Uterus (tissue), 4 donors: Measurements from ENCODE around the gene TTC34. TPM values are rescaled to one million over a fixed set of nuclear protein-coding genes. Genes with fewer than 3 reads are reported as not detected.

Experiments used
- DNase-seq, 2 donors: peaks; one replicate each; pipeline ENCODE4 v3.0.0-alpha.2; 2019 to 2020
- H3K27ac ChIP-seq, 2 donors: fragments of 200-600 bp; sonication (generic); 1 replicate in 1 of 2; 2 replicates in 1 of 2; pipeline ENCODE4 v1.5.1; 2016 to 2018
- H3K27me3 ChIP-seq, 2 donors: fragments of 200-600 bp; sonication (generic); one replicate each; pipeline ENCODE4 v1.5.1; 2018 to 2019; ENCODE audit warnings: control low read depth in 1 of 2
- H3K36me3 ChIP-seq, 2 donors: fragments of 200-600 bp; sonication (generic); one replicate each; pipeline ENCODE4 v1.5.1; 2019; ENCODE audit warnings: control low read depth in 1 of 2
- H3K4me1 ChIP-seq, 2 donors: fragments of 200-600 bp; sonication (generic); one replicate each; pipeline ENCODE4 v1.5.1; 2018 to 2019; ENCODE audit warnings: control low read depth in 1 of 2
- H3K4me3 ChIP-seq, 2 donors: fragments of 200-600 bp; sonication (generic); 1 replicate in 1 of 2; 2 replicates in 1 of 2; pipeline ENCODE4 v1.5.1; 2018 to 2019; ENCODE audit warnings: mild to moderate bottlenecking in 1 of 2
- H3K9me3 ChIP-seq, 2 donors: fragments of 200-600 bp; sonication (generic); one replicate each; pipeline ENCODE4 v1.5.1; 2019; ENCODE audit warnings: control low read depth in 1 of 2
- POLR2A ChIP-seq, 2 donors: fragments of 450-650 bp; IDR thresholded peaks; one replicate each; pipeline ENCODE4 v1.6.1; 2016; ENCODE audit warnings: antibody characterized with exemption in 2 of 2, mild to moderate bottlenecking in 1 of 2, moderate library complexity in 1 of 2
- intact Hi-C: fragments of 100-400 bp; cut with DNase I; formaldehyde crosslinking; loops from one replicate; pipeline ENCODE4 v1.15.1; 2023; ENCODE audit warnings: low total_unique reads
- total RNA-seq, 4 donors: library from RNA; depleted of rRNA in 3 of 4; stranded (reverse); fragments of >200 nt in 3 of 4; gene quantifications; one replicate each; pipeline versions ENCODE4 v1.1.0 to v1.2.4, GENCODE V29; 2014 to 2023
- TF ChIP-seq, protein P1 (sequence below), 4 experiments: fragments of 200-600 bp in 2 of 4; fragments of 450-650 bp in 2 of 4; sonication (generic) in 2 of 4; IDR thresholded peaks; one replicate each; pipeline ENCODE4 v1.5.1; 2016 to 2019; ENCODE audit warnings: antibody characterized with exemption in 4 of 4, mild to moderate bottlenecking in 2 of 4, moderate library complexity in 1 of 4
- donor health status: DM: yes; HTN: yes; CAD: no.

Gene TTC34
- total RNA-seq, 4 donors from 2014 or later, result 0.29 to 2.9 (median 0.43) TPM

DNA sequence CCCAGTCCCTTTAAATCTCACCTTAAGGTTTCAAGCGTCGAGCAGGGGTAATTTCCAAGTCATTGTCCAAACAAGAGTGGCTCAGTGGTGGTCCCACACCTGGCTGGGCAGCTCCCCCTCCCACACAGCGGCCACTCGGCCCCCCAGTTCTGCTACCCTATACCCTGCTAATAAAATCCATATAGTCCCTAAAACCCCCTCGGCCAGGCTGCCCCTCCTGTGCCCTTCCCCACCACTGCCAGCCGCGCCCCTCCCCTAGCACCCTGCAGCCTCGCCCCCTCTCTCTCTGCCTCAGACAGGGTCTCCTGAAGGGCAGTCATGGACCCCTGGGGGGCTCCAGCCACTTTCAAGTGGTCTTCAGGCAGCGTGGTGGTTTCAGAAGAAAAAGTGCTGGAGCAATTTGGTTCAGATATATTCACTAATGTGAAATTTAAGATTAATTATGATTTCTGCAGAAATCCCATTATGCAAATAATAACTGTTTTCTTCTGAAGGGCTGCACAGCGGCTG, 34.2 kb upstream of the TTC34 start:
- H3K27ac ChIP-seq, result no peak overlapping the region
- H3K27me3 ChIP-seq, result no peaks in the 10 kb centered on the region
- H3K4me1 ChIP-seq, result no peaks in the 10 kb centered on the region
- TF ChIP-seq, protein P1, sequence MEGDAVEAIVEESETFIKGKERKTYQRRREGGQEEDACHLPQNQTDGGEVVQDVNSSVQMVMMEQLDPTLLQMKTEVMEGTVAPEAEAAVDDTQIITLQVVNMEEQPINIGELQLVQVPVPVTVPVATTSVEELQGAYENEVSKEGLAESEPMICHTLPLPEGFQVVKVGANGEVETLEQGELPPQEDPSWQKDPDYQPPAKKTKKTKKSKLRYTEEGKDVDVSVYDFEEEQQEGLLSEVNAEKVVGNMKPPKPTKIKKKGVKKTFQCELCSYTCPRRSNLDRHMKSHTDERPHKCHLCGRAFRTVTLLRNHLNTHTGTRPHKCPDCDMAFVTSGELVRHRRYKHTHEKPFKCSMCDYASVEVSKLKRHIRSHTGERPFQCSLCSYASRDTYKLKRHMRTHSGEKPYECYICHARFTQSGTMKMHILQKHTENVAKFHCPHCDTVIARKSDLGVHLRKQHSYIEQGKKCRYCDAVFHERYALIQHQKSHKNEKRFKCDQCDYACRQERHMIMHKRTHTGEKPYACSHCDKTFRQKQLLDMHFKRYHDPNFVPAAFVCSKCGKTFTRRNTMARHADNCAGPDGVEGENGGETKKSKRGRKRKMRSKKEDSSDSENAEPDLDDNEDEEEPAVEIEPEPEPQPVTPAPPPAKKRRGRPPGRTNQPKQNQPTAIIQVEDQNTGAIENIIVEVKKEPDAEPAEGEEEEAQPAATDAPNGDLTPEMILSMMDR (IDR thresholded peaks at IDR 0.05), result no peak
- TF ChIP-seq POLR2A (IDR thresholded peaks at IDR 0.05), result no peak
- no peak overlapping the region for H3K4me3 ChIP-seq
- intact Hi-C loops, result no loop called here
- H3K36me3 ChIP-seq, result no peaks in the 10 kb centered on the region
- DNase-seq, result no peak
- no peaks in the 10 kb centered on the region for H3K9me3 ChIP-seq

DNA sequence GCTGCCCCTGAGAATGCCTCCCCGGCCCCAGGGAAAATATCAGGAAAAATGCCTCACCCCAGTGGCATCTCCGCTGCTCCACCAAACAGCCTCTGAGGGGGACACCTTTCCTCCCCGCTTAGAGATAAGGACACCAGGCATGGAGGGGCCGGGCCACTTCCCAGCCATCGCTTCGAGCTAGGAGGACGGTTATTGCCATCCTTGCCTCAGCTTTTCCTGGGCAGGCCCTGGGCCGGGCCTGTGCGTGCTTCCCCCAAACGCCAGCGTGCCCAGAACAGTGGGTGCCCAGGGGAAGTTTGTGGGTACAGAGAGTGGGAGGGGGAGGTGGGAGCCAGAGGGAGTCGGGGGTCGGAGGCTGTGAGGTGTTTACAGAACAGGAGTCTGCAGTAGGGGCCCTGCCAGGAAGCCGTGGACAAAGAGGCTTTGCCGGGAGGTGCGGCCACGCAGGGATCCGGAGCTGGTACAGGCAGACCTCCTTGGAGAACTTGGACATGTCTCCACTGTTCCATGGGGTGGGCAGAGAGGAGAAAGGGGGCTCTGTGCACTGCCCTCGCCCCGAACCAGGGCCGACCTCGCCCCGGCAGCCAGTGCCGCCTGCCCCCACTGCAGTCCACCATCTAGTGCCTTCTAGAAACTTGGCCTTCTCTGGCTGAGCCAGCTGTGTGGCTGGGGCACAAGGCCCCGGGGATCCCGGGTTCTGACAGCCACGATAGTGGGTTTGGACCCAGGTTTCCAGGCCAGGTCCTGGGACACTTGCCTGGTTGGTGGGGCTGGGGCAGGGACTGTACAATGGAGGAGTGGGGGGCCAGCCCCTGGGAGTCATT, 33.5 kb upstream of the TTC34 start:
- no peak for DNase-seq
- H3K4me3 ChIP-seq, result no peak overlapping the region
- no peaks in the 10 kb centered on the region for H3K4me1 ChIP-seq
- no peaks in the 10 kb centered on the region for H3K36me3 ChIP-seq
- no peaks in the 10 kb centered on the region for H3K27me3 ChIP-seq
- TF ChIP-seq, protein P1 (IDR thresholded peaks at IDR 0.05), result no peak
- no peak for TF ChIP-seq POLR2A (IDR thresholded peaks at IDR 0.05)
- H3K9me3 ChIP-seq, result no peaks in the 10 kb centered on the region
- intact Hi-C loops, result no loop called here
- no peak overlapping the region for H3K27ac ChIP-seq

DNA sequence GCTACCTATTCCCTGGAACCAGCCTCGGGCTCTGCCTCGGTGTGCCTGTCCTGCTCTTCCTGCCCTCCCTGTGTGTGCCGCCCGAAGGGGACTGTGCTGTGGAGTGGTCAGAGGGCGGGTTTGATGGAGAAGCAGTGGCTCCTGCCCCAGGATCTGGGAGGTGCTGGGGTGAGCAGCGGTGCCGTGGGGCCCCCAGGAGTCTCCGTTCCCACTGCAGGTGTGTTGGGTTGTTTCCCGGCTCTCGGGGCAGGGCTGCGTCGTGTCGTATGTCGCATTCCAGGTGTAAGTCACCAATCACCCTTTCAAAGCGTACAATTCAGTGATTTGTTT, 32.6 kb upstream of the TTC34 start:
- Histone ChIP-seq H3K27me3 (no peaks in the 10 kb centered on the region), H3K27ac (no peak overlapping the region), H3K9me3 (no peaks in the 10 kb centered on the region), H3K4me3 (no peak overlapping the region), H3K4me1 (no peaks in the 10 kb centered on the region), H3K36me3 (no peaks in the 10 kb centered on the region)
- TF ChIP-seq, protein P1 (IDR thresholded peaks at IDR 0.05), result no peak
- no peak for TF ChIP-seq POLR2A (IDR thresholded peaks at IDR 0.05)
- DNase-seq, result no peak
- intact Hi-C loops, result no loop called here

DNA sequence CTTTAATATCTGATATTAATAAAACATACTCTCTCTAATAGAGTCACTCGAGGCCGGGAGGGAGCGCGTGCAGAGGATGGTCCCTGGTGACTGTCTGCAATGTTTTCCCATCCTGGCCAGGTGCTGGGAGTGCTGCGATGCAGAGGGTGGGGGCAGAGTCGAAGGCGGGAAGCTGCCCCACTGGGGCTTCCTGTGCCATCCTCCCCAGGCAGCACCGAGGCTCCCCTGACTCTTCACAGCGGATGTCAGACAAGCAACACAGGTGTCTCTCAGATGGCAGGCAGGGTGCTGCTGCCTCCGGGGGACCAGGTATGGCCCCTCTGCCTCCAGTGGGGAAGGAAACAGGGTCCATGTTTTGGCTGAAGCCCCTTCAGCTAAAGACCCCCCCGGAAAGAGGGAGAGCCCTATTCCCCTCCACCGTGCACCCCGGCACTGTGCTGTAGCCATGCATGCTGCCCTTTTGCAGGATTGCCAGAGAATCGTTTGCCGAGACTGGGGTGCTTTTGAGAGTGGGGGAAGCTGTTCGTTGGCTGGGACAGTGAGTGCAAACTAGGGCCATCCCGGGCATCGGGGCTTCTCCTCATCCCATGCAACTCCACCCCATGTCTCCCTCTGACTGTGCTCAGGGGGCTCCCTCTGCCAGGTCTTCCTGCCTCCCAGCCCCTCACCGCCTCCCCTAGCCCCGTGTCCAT, 32.1 kb upstream of the TTC34 start:
- Histone ChIP-seq H3K27me3 (no peaks in the 10 kb centered on the region), H3K36me3 (no peaks in the 10 kb centered on the region), H3K4me1 (no peaks in the 10 kb centered on the region), H3K9me3 (no peaks in the 10 kb centered on the region), H3K27ac (no peak overlapping the region), H3K4me3 (no peak overlapping the region)
- DNase-seq, result no peak
- no peak for TF ChIP-seq POLR2A (IDR thresholded peaks at IDR 0.05)
- TF ChIP-seq, protein P1 (IDR thresholded peaks at IDR 0.05), result no peak
- intact Hi-C loops, result no loop called here
